GM21786 (cell line): ENCODE results near the gene KLHL15.
A peak's percentile ranks its signal among the peaks of the same experiment; 100 is the strongest.

Experiments used
- ATAC-seq: cut with Tn5 transposase; IDR thresholded peaks from one replicate; pipeline ENCODE4 v1.9.1; 2021; ENCODE audit not compliant: unreplicated experiment

KLHL15 gene

GRCh38 chrX:23952984-23953907 is 73.7 kb downstream of the KLHL15 start:
- ATAC-seq, result peak; percentile 94

- ATAC-seq, result no peak
These were observed 74.6 kb downstream of the KLHL15 start for GRCh38 chrX:23952391-23952790.

GRCh38 chrX:23945206-23945605 is 81.8 kb downstream of the KLHL15 start:
- ATAC-seq, result no peak

- ATAC-seq, result no peak
These were observed 82.8 kb downstream of the KLHL15 start for GRCh38 chrX:23944234-23944633.

- ATAC-seq, result no peak
These were observed 87.8 kb downstream of the KLHL15 start for GRCh38 chrX:23939203-23939602.

GRCh38 chrX:23938690-23939089 is 88.3 kb downstream of the KLHL15 start:
- no peak for ATAC-seq

GRCh38 chrX:23937100-23937499 is 89.9 kb downstream of the KLHL15 start:
- ATAC-seq, result no peak

GRCh38 chrX:23936180-23936579 is 90.8 kb downstream of the KLHL15 start:
- ATAC-seq, result no peak

GRCh38 chrX:23935106-23935505 is 91.9 kb downstream of the KLHL15 start:
- no peak for ATAC-seq
